HL-60 (cell line): Measurements from ENCODE around the gene FGFR2.

Source experiments
- GABPA ChIP-seq: IDR thresholded peaks from 2 replicates; pipeline ENCODE4 v1.6.1; 2012; ENCODE audit warnings: low read depth
- POLR2AphosphoS5 ChIP-seq: IDR thresholded peaks from 2 replicates; pipeline ENCODE4 v1.6.1; 2012; ENCODE audit warnings: low read depth
- SPI1 ChIP-seq: IDR thresholded peaks from 2 replicates; pipeline ENCODE4 v1.6.1; 2012; ENCODE audit warnings: low read depth, mild to moderate bottlenecking, borderline replicate concordance
- TF ChIP-seq, protein P1 (sequence below): IDR thresholded peaks from one replicate; pipeline ENCODE4 v1.5.1; 2011; ENCODE audit warnings: low read length, control low read depth, inconsistent platforms; ENCODE audit not compliant: insufficient read depth
- TF ChIP-seq, protein P2 (sequence below): IDR thresholded peaks from 2 replicates; pipeline ENCODE4 v1.6.1; 2012; ENCODE audit warnings: low read depth; ENCODE audit not compliant: insufficient replicate concordance

DNA sequence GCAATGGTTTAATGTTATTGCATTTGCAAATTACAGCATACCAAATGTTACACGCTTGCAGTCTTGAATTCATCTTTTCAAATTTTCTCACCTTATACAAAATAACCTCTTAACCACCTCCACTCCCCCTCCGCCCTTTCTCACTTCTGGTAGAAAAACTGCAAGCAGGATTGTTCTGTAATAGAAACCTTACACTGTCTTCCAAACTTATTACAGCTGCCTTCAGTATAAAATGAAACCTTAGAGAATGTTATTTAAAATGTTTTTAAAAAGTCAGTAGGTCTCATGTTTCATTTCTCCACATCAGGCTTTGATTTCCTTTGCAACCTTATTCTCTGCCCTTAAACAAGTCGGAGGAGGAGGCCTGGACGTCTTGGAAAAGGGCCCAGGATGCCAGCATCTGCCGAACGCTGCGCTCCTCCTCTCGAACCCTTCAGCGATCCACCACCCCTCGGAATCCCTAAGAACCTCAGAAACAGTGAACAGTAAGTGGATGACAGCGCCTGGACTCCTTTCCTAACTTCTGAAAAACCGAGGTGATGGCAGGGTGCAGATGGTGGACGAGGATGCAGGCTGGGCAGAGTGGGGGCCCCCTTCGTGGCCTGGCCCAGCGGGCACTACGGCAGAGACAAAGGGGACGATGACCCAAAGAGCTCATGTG is 74.0 kb downstream of the FGFR2 start:
- TF ChIP-seq POLR2AphosphoS5 (no peak), GABPA (no peak), SPI1 (no peak)
- TF ChIP-seq, protein P1, sequence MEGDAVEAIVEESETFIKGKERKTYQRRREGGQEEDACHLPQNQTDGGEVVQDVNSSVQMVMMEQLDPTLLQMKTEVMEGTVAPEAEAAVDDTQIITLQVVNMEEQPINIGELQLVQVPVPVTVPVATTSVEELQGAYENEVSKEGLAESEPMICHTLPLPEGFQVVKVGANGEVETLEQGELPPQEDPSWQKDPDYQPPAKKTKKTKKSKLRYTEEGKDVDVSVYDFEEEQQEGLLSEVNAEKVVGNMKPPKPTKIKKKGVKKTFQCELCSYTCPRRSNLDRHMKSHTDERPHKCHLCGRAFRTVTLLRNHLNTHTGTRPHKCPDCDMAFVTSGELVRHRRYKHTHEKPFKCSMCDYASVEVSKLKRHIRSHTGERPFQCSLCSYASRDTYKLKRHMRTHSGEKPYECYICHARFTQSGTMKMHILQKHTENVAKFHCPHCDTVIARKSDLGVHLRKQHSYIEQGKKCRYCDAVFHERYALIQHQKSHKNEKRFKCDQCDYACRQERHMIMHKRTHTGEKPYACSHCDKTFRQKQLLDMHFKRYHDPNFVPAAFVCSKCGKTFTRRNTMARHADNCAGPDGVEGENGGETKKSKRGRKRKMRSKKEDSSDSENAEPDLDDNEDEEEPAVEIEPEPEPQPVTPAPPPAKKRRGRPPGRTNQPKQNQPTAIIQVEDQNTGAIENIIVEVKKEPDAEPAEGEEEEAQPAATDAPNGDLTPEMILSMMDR, result no peak
- TF ChIP-seq, protein P2, sequence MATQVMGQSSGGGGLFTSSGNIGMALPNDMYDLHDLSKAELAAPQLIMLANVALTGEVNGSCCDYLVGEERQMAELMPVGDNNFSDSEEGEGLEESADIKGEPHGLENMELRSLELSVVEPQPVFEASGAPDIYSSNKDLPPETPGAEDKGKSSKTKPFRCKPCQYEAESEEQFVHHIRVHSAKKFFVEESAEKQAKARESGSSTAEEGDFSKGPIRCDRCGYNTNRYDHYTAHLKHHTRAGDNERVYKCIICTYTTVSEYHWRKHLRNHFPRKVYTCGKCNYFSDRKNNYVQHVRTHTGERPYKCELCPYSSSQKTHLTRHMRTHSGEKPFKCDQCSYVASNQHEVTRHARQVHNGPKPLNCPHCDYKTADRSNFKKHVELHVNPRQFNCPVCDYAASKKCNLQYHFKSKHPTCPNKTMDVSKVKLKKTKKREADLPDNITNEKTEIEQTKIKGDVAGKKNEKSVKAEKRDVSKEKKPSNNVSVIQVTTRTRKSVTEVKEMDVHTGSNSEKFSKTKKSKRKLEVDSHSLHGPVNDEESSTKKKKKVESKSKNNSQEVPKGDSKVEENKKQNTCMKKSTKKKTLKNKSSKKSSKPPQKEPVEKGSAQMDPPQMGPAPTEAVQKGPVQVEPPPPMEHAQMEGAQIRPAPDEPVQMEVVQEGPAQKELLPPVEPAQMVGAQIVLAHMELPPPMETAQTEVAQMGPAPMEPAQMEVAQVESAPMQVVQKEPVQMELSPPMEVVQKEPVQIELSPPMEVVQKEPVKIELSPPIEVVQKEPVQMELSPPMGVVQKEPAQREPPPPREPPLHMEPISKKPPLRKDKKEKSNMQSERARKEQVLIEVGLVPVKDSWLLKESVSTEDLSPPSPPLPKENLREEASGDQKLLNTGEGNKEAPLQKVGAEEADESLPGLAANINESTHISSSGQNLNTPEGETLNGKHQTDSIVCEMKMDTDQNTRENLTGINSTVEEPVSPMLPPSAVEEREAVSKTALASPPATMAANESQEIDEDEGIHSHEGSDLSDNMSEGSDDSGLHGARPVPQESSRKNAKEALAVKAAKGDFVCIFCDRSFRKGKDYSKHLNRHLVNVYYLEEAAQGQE, result no peak
